NCI-H82 (cell line): ENCODE measurements around the gene PRSS1.

Experiments
- DNase-seq: peaks from one replicate; lab custom pipeline; 2025; lab: John Stamatoyannopoulos, UW

Gene PRSS1

GRCh38 chr7:142795339-142795863 is 46.1 kb downstream of the PRSS1 start:
- DNase-seq, result no peak

- DNase-seq, result no peak
Observed at GRCh38 chr7:142796001-142796500, 46.8 kb downstream of the PRSS1 start.

DNA sequence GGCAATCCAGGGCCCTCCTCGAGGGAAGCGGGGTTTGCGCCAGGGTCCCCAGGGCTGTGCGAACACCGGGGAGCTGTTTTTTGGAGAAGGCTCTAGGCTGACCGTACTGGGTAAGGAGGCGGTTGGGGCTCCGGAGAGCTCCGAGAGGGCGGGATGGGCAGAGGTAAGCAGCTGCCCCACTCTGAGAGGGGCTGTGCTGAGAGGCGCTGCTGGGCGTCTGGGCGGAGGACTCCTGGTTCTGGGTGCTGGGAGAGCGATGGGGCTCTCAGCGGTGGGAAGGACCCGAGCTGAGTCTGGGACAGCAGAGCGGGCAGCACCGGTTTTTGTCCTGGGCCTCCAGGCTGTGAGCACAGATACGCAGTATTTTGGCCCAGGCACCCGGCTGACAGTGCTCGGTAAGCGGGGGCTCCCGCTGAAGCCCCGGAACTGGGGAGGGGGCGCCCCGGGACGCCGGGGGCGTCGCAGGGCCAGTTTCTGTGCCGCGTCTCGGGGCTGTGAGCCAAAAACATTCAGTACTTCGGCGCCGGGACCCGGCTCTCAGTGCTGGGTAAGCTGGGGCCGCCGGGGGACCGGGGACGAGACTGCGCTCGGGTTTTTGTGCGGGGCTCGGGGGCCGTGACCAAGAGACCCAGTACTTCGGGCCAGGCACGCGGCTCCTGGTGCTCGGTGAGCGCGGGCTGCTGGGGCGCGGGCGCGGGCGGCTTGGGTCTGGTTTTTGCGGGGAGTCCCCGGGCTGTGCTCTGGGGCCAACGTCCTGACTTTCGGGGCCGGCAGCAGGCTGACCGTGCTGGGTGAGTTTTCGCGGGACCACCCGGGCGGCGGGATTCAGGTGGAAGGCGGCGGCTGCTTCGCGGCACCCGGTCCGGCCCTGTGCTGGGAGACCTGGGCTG is 47.5 kb downstream of the PRSS1 start:
- peak; percentile 6 for DNase-seq

- peak; percentile 11 for DNase-seq
Observed at GRCh38 chr7:142797391-142798377, 48.4 kb downstream of the PRSS1 start.

DNA sequence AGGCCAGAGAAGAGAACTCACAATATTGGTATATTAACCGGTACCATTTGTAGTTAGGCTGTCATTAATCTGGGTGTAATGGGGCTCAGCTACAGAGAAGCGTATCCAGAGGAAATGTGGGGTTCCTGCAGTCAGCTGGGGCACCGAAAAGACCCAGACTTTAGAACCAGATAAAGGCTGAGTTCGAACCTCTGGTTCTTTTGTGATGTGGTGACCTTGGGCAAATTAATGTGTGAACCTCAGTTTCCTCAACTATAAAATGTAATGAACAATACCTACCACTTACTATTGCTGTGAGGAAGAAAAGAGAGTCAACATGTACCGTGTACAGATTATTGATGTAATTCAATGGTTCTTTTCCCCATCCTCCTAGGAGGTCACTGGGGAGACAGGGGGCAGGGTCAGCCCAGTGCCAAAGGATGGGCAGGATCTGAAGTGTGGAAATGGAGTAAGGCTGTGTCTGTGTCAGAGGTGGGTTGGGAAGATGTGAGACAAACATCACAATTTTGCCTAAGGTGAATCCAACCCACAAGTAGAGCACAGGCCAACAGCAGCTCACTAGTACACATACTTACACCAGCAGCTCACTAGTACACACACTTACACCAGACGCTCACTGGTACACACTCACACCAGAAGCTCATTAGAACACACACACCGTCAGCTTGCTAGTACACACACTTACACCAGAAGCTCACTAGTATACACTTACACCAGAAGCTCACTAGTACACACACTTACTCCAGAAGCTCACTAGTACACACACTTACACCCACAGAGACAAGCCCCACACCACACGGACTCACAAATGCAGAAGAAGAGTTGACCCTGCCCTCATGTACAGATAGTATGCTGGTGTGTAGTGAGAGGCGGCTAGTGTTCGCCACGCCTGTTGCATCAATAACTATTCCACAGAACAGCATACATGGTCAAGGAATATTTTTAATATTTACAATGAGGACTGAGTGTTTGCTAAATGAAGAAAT is 49.5 kb downstream of the PRSS1 start:
- no peak for DNase-seq

DNA sequence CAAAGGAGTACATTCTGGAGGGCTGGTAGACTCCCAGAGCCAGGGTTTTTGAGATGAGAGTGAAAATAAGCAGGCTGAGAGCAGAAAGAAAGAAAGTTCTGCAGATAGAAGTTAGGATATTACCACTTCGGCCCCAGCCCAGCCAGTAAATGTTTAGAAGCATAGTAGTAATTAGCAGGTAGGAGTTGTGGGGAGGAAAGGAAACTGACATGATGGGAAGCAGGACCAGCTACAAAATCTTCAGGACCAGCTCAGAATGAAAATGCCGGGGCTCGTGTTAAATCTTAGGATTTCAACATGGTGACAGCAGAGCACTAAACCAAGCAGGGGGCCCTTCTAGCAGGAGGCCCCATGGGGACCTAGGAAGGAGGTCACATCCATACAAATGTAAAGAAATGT is 50.2 kb downstream of the PRSS1 start:
- no peak for DNase-seq

GRCh38 chr7:142800088-142800487 is 50.8 kb downstream of the PRSS1 start:
- no peak for DNase-seq

DNA sequence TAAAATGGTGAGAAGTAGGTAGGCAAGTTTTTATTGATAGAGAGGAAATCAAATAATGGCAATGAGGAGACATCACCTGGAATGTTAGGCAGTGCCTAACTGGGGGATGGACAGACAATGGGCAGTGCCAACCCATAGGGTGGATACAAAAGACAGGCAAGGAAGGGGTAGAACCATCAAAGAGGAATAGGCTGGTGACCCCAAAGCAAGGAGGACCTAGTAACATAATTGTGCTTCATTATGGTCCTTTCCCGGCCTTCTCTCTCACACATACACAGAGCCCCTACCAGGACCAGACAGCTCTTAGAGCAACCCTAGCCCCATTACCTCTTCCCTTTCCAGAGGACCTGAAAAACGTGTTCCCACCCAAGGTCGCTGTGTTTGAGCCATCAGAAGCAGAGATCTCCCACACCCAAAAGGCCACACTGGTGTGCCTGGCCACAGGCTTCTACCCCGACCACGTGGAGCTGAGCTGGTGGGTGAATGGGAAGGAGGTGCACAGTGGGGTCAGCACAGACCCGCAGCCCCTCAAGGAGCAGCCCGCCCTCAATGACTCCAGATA is 51.5 kb downstream of the PRSS1 start:
- no peak for DNase-seq

DNA sequence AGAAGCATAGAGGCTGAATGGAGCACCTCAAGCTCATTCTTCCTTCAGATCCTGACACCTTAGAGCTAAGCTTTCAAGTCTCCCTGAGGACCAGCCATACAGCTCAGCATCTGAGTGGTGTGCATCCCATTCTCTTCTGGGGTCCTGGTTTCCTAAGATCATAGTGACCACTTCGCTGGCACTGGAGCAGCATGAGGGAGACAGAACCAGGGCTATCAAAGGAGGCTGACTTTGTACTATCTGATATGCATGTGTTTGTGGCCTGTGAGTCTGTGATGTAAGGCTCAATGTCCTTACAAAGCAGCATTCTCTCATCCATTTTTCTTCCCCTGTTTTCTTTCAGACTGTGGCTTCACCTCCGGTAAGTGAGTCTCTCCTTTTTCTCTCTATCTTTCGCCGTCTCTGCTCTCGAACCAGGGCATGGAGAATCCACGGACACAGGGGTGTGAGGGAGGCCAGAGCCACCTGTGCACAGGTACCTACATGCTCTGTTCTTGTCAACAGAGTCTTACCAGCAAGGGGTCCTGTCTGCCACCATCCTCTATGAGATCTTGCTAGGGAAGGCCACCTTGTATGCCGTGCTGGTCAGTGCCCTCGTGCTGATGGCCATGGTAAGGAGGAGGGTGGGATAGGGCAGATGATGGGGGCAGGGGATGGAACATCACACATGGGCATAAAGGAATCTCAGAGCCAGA is 52.5 kb downstream of the PRSS1 start:
- no peak for DNase-seq

- DNase-seq, result no peak
Observed at GRCh38 chr7:142802301-142802700, 53.0 kb downstream of the PRSS1 start.
